ENCODE data around the gene PALMD. TPM values are rescaled to one million over a fixed set of nuclear protein-coding genes. Genes with fewer than 3 reads are reported as not detected.

Gene PALMD
- total RNA-seq, 1 experiment from 2014 or later = 75.1 TPM

Other genes with a start within 250 kb of the PALMD start
- 6.5 and 7.2 TPM in 2 replicates for gene FRRS1, start 120.5 kb downstream of the PALMD start, total RNA-seq (2014; rRNA removed)
- gene AGL, start 204.2 kb downstream of the PALMD start, total RNA-seq (2014; rRNA removed) = 4.1 and 5.5 TPM in 2 replicates

Data from LHCN-M2 (cell line).